Activated naive CD4-positive, alpha-beta T cell (primary cell): ENCODE measurements around the gene TCF23.
A peak's percentile ranks its signal among the peaks of the same experiment; 100 is the strongest.

ENCODE experiments used
- DNase-seq, 4 experiments: peaks; one replicate each; lab custom pipeline; 2025; lab: John Stamatoyannopoulos, UW

Gene TCF23

GRCh38 chr2:27128668-27129571 lies 19.9 kb upstream of the TCF23 start:
- DNase-seq: no peak

- DNase-seq: no peak
These were observed 18.4 kb upstream of the TCF23 start for GRCh38 chr2:27130396-27130795.

GRCh38 chr2:27131429-27131828 lies 17.4 kb upstream of the TCF23 start:
- DNase-seq: no peak

DNA sequence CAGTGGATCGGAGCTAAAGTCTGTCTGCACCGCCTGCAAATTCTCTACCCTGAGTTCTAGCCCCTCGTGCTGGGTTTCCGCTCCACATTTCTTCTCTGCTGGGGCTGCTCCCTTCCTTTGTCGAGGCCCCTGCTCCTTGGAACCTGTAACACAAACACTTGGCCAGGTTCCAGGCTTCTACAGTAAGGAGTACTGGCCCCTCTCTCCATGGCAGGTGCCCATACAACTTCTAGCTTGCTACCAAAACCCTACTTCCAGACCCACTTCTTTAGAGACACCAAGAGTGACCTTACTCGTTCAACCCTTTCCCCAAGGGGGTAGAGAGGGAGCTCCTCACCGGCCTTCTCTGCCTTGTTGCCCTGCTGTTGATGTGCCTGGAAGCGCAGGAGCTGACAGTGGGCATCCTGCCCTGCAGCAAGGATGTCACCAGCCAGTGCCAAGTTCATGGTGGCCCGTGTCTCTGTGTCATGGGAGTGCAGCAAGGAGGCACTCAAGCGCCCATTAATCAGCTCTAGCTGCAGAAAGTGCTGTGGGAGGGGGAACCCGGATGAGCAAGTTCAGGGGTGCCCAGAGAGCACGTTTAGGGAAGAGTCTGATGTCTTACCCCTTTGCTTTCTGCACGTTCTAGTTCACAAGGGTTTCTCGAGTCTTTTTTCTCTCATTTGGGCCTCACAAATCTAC lies 15.5 kb upstream of the TCF23 start:
- no peak for DNase-seq

DNA sequence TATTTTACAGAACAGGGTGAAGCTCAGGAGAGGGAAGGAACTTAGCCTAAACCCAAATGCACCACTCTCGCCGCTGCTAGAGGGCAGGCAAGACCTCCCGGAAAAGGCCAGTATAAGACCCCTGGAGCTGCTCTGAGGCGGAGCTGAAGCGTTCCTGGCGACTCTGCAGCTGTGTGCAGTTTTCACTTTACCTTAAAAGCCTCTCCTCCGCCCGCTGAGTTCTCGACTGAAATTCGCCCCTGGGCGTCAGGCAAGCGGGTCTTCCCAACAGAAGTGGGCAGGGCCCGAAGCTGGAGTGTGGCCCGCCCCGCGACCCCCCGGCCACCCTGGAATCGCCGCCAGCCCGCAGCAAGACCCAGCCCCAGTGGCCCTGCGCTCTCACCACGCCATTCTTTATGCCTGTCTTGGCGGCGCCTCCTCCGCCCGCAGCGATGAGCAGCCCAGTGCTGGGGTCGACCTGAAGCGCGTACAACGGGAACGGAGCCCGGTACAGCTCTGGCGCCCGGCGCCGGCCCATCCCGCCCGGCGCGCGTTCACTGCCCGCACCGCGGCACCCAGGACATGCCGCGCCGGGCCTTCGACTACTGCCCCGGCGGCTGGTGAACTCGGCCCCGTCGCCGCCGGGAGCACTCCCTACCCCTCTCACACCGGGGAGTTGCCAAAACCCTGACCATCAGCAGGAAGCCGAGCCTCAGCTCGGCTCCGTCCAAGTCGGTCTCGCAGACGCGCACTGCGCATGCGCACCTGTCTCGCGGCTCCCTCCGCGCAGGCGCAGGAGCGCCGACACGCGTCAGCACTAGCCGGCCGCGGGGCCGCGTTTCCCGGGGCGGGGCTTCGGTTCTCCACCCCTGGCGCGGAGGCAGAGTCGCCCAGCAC lies 14.7 kb upstream of the TCF23 start, which contains the start of gene PREB:
Gene PREB (minus strand): TSS at position 732 of the 876 bp plus-strand sequence. CDS start 215 bp downstream, at position 517.
- DNase-seq: peak; percentile 94 to 98 (median 97)

DNA sequence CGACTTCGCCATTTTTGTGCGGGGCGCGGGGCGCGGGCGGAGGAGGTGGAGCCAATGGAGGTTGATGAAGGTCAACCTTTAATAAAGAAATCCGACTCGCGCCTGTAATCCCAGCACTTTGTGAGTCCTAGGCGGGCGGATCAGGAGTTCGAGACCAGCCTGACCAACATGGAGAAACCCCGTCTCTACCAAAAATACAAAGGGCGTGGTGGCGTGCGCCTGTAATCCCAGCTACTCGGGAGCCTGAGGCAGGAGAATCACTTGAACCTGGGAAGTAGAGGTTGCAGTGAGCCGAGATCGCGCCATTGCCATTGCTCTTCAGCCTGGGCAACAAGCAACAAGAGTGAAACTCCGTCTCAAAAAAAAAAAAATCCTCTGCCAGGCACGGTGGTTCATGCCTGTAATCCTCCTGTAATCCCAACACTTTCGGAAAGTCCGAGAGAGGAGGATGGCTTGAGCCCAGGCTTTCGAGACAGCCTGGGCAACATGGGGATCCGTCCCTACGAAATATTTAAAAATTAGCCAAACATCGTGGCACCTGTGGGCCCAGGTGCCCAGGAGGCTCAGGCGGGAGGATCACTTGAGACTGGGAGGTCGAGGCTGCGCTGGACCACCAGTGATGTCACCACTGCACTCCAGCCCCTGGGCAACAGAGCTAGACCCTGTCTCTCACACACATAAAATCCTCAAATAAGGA lies 13.9 kb upstream of the TCF23 start:
- DNase-seq: no peak

DNA sequence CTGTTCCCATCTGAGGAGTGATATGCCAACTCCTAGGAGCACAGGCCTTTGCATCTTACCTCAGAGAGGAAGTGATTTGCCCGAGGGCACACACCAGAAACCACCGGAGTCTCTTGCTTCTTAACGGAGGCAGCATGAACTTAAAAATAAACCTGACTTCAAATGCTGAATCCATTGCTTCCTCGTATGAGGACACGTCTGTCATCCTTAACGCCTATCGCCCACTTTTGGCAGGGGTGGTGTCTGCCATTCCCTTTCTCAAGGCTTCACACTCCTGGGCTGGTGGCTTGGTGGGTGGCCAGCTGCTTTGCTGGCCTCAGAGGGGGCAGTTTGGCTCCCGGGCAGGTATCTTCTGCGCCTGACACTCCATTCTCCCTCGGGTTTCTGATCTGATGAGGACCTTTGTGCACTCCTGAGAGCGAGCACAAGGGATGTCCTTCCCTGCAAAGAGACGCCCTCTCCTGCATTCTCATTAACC lies 13.3 kb upstream of the TCF23 start:
- DNase-seq: no peak

GRCh38 chr2:27136751-27137150 lies 12.1 kb upstream of the TCF23 start:
- no peak for DNase-seq

DNA sequence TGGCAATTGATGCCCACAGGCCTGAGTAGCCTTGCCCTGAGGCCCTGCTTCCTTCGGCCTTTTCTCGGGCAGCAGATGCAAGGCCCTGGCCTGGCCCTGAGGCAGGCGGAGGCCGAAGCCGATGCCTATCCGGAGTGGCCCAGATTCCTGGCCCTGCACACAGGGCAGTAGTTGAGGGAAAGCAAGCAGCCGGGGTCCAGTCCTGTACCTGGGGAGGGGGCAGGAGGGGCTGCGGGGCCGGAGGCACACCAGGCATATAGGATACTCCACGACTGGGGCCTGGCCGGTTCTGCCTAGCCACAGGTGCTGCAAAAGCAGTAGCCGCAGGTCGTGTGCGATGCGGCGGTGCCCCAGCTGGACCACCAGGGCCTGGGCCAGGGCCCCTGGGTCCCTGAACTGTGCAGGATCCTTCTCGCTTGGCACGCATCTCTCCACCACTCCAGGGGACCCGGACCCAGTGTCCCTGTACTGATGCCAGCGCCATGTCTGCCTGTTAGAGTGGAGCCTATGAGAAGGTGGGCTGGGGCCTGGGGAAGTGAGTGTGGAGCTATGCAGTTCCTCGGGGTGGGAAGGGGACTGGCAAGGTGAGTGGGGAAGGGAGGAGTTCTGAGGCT lies 11.4 kb upstream of the TCF23 start:
- no peak for DNase-seq

DNA sequence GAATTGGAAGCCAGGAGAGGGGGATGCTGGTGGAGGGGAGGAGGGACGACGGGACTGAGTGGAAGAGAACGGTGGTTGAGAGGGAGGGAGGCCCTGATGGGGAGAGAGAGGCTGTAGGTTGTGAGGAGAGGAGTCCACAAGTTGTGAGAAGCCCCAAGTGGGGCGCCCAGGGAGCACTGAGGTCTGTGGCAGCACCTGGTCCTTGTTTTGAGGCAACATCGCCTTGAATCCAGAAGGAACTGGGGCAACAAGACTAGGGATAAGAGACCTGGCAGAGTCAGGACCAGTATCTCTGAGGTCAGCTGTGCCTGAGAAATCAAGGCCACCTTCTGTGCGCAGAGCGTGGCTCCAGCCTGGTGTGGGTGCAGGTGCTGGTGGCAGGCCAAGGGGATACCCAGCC lies 10.7 kb upstream of the TCF23 start:
- no peak for DNase-seq

GRCh38 chr2:27139310-27139709 lies 9.5 kb upstream of the TCF23 start, which contains the start of gene PRR30:
PRR30 (minus strand) TSS chr2:27139410; CDS start chr2:27138329, 1,081 bp downstream.
- no peak for DNase-seq

DNA sequence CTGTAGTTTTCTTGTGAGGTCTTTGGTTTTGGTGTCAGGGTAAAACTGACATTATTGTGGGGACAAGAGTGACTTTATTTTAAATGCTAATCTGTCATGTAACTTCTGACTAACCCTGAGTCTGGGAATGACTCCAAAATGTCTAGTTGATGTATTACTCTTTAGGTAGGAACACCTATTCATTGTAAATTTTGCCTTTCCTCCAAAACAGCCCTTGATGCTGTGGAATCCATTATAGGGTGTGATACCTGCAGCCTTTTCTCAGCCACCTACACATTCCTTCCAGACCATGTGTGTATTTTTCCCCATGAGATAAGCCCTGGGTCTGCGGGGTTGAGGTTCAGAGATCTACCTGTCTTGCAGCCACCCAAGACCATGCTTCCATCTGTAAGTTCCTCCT lies 5.5 kb upstream of the TCF23 start:
- no peak for DNase-seq

DNA sequence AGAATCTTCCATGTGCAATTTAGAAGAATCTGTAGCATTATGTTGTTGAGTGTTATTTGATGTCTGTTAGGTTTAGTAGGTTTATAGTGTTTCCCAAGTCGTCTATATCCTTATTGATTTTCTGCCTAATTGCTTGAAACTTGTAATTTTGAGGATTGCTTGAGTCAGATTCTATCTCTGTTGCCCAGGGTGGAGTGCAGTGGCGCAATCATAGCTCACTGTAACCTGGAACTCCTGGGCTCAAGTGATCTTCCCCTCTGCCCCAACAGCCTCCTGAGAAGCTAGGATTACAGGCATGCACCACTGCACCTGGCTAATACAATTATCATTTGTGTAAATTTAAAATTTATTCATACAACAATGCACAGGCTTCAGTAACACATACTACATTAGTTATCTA lies 3.1 kb upstream of the TCF23 start:
- no peak for DNase-seq

GRCh38 chr2:27147935-27148334 lies 869 bp upstream of the TCF23 start:
- DNase-seq: no peak

DNA sequence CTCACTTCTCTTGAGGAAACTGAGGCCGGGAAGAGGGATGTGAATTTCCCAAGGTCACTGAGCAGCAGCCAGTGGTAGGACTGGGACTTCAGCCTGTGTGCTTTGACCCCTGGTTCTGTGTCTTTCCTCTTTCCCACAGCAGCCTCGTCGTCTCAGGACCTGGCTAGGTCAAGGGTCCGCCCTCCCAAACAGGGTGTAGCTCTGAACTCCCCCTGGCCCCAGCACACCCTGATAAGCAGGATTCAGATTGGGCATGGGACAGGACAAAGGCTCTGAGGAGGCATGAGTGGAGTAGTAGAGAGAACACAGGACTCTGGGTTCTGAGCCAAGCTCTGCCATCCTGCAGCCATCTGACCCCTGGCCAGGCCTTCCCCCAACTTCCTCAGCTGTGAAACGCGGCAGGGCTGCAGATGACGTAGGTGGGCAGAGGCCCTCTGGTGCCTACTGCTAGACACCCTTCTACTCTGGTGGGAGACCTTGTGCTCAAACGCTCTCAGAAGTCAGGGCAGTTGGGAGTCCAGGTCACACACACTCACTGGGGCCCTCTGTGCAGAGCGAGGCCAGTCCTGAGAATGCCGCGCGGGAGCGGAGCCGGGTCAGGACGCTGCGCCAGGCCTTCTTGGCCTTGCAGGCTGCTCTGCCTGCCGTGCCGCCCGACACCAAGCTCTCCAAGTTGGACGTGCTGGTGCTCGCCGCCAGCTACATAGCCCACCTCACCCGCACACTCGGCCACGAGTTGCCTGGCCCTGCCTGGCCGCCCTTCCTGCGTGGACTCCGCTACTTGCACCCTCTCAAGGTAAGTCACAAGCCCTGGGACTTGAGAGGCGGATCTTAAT lies 984 bp downstream of the TCF23 start:
- no peak for DNase-seq

DNA sequence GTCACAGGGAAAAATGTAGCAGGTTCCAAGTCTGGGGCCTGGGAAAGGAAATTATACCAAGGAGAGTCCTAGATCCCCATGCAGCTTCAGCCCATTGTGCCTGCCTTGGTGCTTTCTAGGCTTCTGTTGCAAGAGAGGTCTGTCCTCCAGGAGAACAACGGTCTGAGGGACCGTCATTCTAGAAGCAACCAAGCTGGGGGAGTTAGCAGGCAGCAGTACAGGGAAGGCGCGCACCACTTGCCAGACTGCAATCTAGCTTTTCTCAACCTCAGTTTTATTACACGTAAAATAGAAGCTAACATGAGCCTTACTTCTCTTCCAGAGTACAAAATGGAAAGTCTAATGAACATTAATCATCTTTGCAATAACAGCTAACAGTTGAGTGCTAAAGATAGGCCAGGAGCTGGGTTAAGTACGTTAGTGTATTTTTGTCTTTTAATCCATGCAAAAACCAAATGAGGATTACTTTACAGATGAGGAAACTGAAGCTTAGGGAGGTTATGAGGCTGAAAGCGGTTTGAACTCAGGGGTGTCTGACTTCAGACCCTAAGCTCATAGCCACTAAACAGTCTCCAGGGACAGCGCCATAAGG lies 1.9 kb downstream of the TCF23 start:
- no peak for DNase-seq

DNA sequence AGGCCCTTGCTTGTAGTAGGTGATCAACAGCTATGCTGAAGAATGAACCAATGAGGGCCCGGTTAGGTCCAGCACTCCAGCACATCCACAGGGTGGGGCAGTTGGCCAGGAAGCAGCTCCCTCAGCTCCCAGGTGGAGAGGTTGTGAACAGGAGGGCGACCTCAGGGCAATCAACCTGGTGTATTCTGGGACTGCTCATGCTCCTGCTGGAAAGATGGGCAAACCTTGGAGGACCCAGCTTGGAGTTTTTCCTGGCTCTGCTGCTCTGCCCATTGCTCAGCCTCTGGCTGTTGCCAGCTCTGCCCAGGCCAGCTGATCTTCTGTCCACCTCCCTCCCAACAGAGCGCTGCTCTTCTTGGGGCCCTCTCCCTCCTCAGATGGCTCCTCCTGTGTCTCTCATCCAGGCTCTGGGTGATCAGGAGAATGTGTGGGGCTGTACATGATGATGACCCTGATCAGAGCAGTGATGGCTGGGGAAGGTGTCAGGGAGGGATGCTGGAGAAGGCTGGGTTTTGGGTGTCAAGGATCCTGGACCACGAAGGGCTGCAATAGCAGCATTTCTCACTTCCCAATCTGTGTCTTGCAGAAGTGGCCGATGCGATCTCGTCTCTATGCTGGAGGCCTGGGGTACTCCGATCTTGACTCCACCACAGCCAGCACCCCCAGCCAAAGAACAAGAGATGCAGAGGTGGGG lies 3.4 kb downstream of the TCF23 start:
- no peak for DNase-seq

DNA sequence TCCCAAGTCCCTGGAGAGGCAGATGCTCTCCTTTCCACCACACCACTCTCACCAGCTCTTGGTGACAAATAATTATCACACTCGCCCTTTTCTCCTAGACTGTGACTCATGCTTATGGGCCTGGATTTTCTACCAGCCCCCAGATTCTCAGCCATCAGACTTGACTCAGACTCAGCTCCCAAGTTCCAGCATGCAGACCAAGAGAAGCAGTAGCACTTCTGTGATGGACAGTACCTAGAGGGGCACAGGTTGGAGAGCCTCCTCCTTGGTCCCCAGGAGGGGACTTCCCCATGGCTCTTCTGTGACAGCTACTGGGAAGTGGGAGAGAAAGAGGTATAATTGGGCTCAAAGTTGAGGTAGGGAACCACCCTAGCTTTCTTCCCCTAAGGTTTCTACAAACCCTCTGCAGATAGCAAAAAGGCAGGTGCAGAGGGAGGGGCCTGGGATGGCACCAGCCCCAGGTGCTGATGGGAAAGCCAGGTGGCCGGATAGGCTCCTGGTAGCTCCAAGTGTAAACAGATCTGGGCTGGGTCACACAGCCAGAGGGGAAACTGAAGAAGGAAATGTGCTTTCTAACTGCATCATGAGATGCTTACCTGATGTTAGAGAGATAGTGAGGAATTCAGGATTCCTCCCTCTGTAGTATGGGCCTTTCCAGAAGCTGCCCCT lies 4.1 kb downstream of the TCF23 start:
- no peak for DNase-seq
